BE2C (cell line): ENCODE results near the gene FGF14.
A peak's percentile ranks its signal among the peaks of the same experiment; 100 is the strongest.

Source experiments
- DNase-seq: peaks from one replicate; pipeline ENCODE4 v3.0.0-alpha.2; 2020
- H3K27me3 ChIP-seq: fragments of 250-450 bp; sonication (Bioruptor Pico); 2 replicates; pipeline ENCODE4 v1.5.1; 2020; ENCODE audit warnings: mild to moderate bottlenecking
- H3K36me3 ChIP-seq: fragments of 250-450 bp; sonication (Bioruptor Pico); 2 replicates; pipeline ENCODE4 v1.5.1; 2020; ENCODE audit warnings: mild to moderate bottlenecking
- H3K4me1 ChIP-seq: fragments of 250-450 bp; sonication (Bioruptor Pico); 2 replicates; pipeline ENCODE4 v1.5.1; 2020
- H3K4me3 ChIP-seq: 2 replicates; pipeline ENCODE4 v1.5.1; 2011; ENCODE audit warnings: low read depth, low read length
- H3K9me3 ChIP-seq: fragments of 250-450 bp; sonication (Bioruptor Pico); 2 replicates; pipeline ENCODE4 v1.5.1; 2020
- TF ChIP-seq, protein P1 (sequence below): IDR thresholded peaks from 2 replicates; pipeline ENCODE4 v1.5.1; 2012; ENCODE audit warnings: mild to moderate bottlenecking, low read depth, low read length

The FGF14 gene

DNA sequence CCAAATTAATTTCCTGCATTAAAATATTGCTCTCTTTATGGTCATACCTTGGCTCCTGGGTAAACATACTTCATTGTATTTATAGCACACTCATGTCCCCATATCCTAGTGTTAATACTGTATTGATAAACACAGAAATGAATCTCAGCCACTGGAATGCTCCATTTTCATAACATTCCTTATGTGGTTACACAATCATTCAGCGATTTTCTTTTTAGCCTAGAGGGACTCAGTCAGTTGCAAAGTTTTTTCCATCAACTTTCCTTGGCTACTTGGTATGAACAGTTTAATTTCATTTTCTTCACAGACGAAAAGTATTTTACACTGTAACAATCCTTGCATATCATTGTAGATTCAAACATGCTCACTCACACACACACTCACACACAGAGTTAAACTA, 471.5 kb downstream of the FGF14 start:
- Histone ChIP-seq H3K9me3 (no peaks in the 10 kb centered on the region), H3K4me3 (no peak overlapping the region), H3K36me3 (no peaks in the 10 kb centered on the region), H3K4me1 (no peaks in the 10 kb centered on the region; the same call in 1 of the 2 replicates), H3K27me3 (no peaks in the 10 kb centered on the region)
- DNase-seq, result no peak
- TF ChIP-seq, protein P1, sequence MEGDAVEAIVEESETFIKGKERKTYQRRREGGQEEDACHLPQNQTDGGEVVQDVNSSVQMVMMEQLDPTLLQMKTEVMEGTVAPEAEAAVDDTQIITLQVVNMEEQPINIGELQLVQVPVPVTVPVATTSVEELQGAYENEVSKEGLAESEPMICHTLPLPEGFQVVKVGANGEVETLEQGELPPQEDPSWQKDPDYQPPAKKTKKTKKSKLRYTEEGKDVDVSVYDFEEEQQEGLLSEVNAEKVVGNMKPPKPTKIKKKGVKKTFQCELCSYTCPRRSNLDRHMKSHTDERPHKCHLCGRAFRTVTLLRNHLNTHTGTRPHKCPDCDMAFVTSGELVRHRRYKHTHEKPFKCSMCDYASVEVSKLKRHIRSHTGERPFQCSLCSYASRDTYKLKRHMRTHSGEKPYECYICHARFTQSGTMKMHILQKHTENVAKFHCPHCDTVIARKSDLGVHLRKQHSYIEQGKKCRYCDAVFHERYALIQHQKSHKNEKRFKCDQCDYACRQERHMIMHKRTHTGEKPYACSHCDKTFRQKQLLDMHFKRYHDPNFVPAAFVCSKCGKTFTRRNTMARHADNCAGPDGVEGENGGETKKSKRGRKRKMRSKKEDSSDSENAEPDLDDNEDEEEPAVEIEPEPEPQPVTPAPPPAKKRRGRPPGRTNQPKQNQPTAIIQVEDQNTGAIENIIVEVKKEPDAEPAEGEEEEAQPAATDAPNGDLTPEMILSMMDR, result no peak

DNA sequence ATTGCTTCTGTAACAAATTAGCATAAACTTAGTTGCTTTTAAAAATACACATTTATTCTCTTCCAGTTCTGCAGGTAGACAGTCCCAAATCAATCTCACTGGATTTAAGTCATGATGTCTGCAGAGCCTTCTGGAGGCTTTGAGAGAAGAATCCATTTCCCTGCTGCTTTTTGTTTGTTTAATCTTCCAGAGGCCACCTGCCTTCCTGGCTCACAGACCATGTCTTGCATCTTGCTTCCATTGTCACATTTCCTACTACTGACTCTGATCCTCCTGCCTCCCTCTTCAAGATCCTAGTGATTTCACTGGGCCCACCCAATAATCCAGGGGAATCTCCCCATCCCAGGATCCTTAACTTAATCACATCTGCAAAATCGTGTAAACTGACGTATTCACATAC, 476.1 kb downstream of the FGF14 start:
- Histone ChIP-seq H3K4me1 (no peaks in the 10 kb centered on the region; the same call in 1 of the 2 replicates), H3K9me3 (no peaks in the 10 kb centered on the region), H3K4me3 (no peak overlapping the region), H3K36me3 (no peaks in the 10 kb centered on the region), H3K27me3 (no peaks in the 10 kb centered on the region)
- DNase-seq, result no peak
- TF ChIP-seq, protein P1, result no peak

DNA sequence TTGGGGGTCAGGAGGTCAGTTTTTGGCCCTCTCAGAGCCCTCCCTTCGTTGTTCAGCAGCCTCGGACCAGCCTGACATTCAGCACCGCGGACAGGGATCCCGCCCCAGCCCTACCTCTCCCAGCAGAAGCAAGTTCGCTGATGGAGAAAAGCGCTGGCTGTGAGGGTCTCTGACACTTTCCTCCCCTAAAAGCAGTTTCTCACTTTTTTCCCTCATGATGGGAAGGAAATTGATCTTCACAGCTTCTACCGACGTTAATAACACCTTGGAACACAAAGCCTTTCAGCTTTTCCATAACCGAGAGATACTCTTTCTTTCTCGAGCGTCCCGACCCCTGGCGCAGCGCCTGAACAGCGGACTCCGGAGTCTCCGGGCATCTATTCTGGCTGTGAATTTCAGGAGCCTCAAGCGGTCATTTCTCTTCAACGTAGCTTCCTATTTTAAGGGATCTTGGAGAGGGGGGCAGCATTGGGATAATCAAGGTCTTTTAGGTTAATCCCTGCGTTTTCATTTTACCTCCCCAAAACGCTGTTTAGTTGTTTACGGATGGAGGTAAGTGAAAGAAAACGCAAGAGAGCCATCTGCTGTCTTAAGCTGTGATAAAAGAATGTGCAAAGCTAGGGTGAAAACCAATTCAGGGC, 482.2 kb downstream of the FGF14 start:
- Histone ChIP-seq H3K4me3 (peak overlapping the region; percentile 70), H3K27me3 (peaks cover 17% of the 10 kb centered on the region), H3K4me1 (no peaks in the 10 kb centered on the region), H3K9me3 (no peaks in the 10 kb centered on the region), H3K36me3 (no peaks in the 10 kb centered on the region)
- TF ChIP-seq, protein P1, result peak; percentile 38
- peak; percentile 29 for DNase-seq

DNA sequence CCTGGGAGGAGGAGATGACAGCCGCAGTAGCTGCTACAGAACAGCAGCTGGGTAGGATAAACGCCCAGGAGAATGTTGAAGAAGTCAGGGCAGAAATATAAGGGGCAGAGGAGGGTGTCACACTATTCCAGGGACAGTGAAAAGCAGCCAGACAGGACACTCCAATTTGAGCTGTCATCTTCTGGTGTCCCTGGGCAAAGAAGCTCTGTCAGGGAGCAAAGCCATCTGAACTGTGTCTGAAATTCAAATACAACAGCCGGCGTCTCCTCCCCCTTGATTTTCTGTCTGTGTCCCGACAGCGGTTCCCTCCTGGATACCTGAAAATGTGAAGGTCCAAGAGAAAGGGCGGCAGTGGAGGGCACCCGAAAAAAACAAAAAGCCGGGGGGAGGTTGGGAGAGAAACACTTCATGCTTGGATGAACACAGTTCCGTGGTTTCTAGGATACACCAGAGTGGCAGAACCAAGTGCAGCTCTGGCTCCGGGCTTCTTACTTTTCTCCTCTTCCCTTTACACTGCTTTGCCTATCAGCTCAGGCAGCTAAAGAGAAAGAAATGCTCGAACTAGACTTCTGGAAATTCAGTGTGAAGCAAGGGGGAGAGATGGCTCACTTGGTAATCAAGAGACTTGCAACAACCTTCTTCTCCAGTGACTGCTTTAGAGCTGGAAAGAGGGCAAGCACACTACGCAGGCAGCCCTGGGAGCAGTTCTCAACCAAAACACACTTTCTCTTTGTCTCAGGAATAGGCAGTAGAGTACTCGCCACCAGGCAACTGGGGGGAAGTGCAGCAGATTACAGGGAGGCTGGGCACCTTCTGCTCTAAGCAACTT, 483.8 kb downstream of the FGF14 start:
- no peaks in the 10 kb centered on the region for H3K36me3 ChIP-seq
- no peaks in the 10 kb centered on the region for H3K4me1 ChIP-seq
- H3K4me3 ChIP-seq, result peak overlapping the region; percentile 56
- peak; percentile 56 for DNase-seq
- no peaks in the 10 kb centered on the region for H3K9me3 ChIP-seq
- TF ChIP-seq, protein P1, result 0 out of 2 replicates have a peak, but pooled peaks have one; percentile 20
- H3K27me3 ChIP-seq, result peaks cover 17% of the 10 kb centered on the region

DNA sequence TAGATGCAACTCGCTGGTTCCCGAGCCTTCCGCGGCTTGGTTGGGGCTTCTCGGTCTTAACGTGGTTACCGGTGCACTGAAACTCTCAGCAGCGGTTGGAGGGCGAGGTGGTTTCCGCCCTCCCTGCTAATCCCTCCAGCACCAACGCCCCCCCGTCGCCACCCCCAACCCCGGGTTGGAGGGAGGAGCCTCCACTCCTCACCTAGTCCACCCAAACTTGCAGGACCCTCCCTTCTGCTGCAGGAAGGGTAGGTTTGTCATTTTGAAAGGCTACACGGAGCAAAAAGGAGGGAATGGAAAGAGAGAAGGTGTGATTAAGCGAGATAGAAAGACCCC, 484.4 kb downstream of the FGF14 start:
- Histone ChIP-seq H3K9me3 (no peaks in the 10 kb centered on the region), H3K4me3 (peak overlapping the region; percentile 56), H3K4me1 (no peaks in the 10 kb centered on the region), H3K36me3 (no peaks in the 10 kb centered on the region), H3K27me3 (peaks cover 17% of the 10 kb centered on the region)
- TF ChIP-seq, protein P1, result no peak
- peak; percentile 16 for DNase-seq
